HT-29 (cell line): ENCODE data around the gene CUL7. TPM values are rescaled to one million over a fixed set of nuclear protein-coding genes. Genes with fewer than 3 reads are reported as not detected.
"Not testable (repeated sequence)": the region's sequence is repeated elsewhere in the genome, so short reads cannot be mapped to it uniquely, and the experiment has no call there.

Experiments used
- DNase-seq: peaks from one replicate; pipeline ENCODE4 v3.0.0-alpha.2; 2015; ENCODE audit warnings: low spot score
- total RNA-seq: library from RNA; depleted of rRNA; stranded (reverse); fragments of >200 nt; shearing (Covaris generic); gene quantifications from 2 replicates; pipeline ENCODE4 v1.2.3, GENCODE V29; 2014

CUL7 gene
- total RNA-seq, 1 experiment from 2014 or later, result 21.1 TPM

GRCh38 chr6:43047998-43048397, 5.7 kb downstream of the CUL7 start:
- DNase-seq, result no peak

- DNase-seq, result no peak
These were observed 8.2 kb downstream of the CUL7 start for GRCh38 chr6:43045371-43045930.

- no peak for DNase-seq
These were observed 10.3 kb downstream of the CUL7 start for GRCh38 chr6:43043310-43043709.

- not testable (repeated sequence) for DNase-seq
These were observed 12.2 kb downstream of the CUL7 start for GRCh38 chr6:43041475-43041874.

GRCh38 chr6:43040542-43041257, 13.0 kb downstream of the CUL7 start:
- DNase-seq, result no peak

- DNase-seq, result no peak
These were observed 14.9 kb downstream of the CUL7 start for GRCh38 chr6:43038727-43039126.

GRCh38 chr6:43037706-43038105, 15.9 kb downstream of the CUL7 start:
- no peak for DNase-seq

- DNase-seq, result no peak
These were observed 16.5 kb downstream of the CUL7 start for GRCh38 chr6:43037197-43037596.

GRCh38 chr6:43036712-43037111, 16.9 kb downstream of the CUL7 start:
- DNase-seq, result no peak

GRCh38 chr6:43035495-43036194, 18.0 kb downstream of the CUL7 start:
- no peak for DNase-seq

- no peak for DNase-seq
These were observed 19.5 kb downstream of the CUL7 start for GRCh38 chr6:43034190-43034525.

GRCh38 chr6:43033496-43034189, 20.0 kb downstream of the CUL7 start:
- DNase-seq, result no peak

- DNase-seq, result no peak
These were observed 21.3 kb downstream of the CUL7 start for GRCh38 chr6:43032326-43032725.

- no peak for DNase-seq
These were observed 24.5 kb downstream of the CUL7 start for GRCh38 chr6:43029120-43029519.

GRCh38 chr6:43026365-43026764, 27.3 kb downstream of the CUL7 start:
- no peak for DNase-seq

- no peak for DNase-seq
These were observed 29.2 kb downstream of the CUL7 start for GRCh38 chr6:43024436-43024835.

- DNase-seq, result peak; percentile 71
These were observed 32.2 kb downstream of the CUL7 start, which contains the start of gene RRP36 for GRCh38 chr6:43021270-43022047. RRP36 (plus strand) TSS chr6:43021623; CDS start chr6:43021655, 32 bp downstream.

GRCh38 chr6:43020847-43021246, 32.8 kb downstream of the CUL7 start:
- DNase-seq, result peak; percentile 10

- no peak for DNase-seq
These were observed 33.5 kb downstream of the CUL7 start for GRCh38 chr6:43020052-43020705.

- DNase-seq, result no peak
These were observed 34.5 kb downstream of the CUL7 start for GRCh38 chr6:43019152-43019551.

- DNase-seq, result no peak
These were observed 36.7 kb downstream of the CUL7 start for GRCh38 chr6:43016943-43017334.
